HepG2 (cell line): Measurements from ENCODE around the gene ICAM2. TPM values are rescaled to one million over a fixed set of nuclear protein-coding genes. Genes with fewer than 3 reads are reported as not detected.

ENCODE experiments used
- ATRX ChIP-seq: sonication (generic); formaldehyde crosslinking; IDR thresholded peaks from 2 replicates; pipeline ENCODE4 v1.4.0; 2020; ENCODE audit warnings: missing genetic modification reagents, borderline replicate concordance
- CREM ChIP-seq, 2 experiments: sonication (generic) in 1 of 2; formaldehyde crosslinking in 1 of 2; IDR thresholded peaks; 2 replicates each; pipeline versions ENCODE4 v1.4.0 to v1.6.1; 2016 to 2020; ENCODE audit warnings: antibody characterized with exemption in 1 of 2, mild to moderate bottlenecking in 1 of 2, missing genetic modification reagents in 1 of 2
- ETV5 ChIP-seq: IDR thresholded peaks from 2 replicates; pipeline ENCODE4 v1.6.1; 2018; ENCODE audit warnings: missing biosample characterization, missing genetic modification reagents, inconsistent platforms, borderline replicate concordance
- LCORL ChIP-seq, 2 experiments: fragments of 450-650 bp in 1 of 2; sonication (generic) in 1 of 2; formaldehyde crosslinking in 1 of 2; IDR thresholded peaks; 2 replicates each; pipeline versions ENCODE4 v1.5.0 to v1.6.1; 2017 to 2020; ENCODE audit warnings: antibody characterized with exemption in 1 of 2, missing genetic modification reagents in 1 of 2
- RXRB ChIP-seq: IDR thresholded peaks from 2 replicates; pipeline ENCODE4 v1.6.1; 2016; ENCODE audit warnings: borderline replicate concordance, missing genetic modification reagents, missing compliant biosample characterization
- SMARCE1 ChIP-seq: fragments of 450-650 bp; IDR thresholded peaks from 2 replicates; pipeline ENCODE4 v1.6.1; 2017; ENCODE audit warnings: borderline replicate concordance
- SMC3 ChIP-seq: IDR thresholded peaks from 2 replicates; pipeline ENCODE4 v1.6.1; 2011; ENCODE audit warnings: low read length, improper control_type of control experiment
- STAG1 ChIP-seq: sonication (generic); formaldehyde crosslinking; IDR thresholded peaks from 2 replicates; pipeline ENCODE4 v1.4.0; 2020; ENCODE audit warnings: missing genetic modification reagents
- TEAD2 ChIP-seq: sonication (generic); formaldehyde crosslinking; IDR thresholded peaks from 2 replicates; pipeline ENCODE4 v1.9.0; 2021; ENCODE audit warnings: missing genetic modification reagents
- ZNF331 ChIP-seq: sonication (generic); formaldehyde crosslinking; IDR thresholded peaks from 2 replicates; pipeline ENCODE4 v1.4.0; 2020; ENCODE audit warnings: missing genetic modification reagents
- ZNF607 ChIP-seq: sonication (generic); formaldehyde crosslinking; IDR thresholded peaks from 2 replicates; pipeline ENCODE4 v1.5.1; 2020; ENCODE audit warnings: missing genetic modification reagents, mild to moderate bottlenecking, borderline replicate concordance
- ZSCAN21 ChIP-seq: sonication (generic); formaldehyde crosslinking; IDR thresholded peaks from 2 replicates; pipeline ENCODE4 v1.8.0; 2022; ENCODE audit warnings: mild to moderate bottlenecking, missing genetic modification reagents, moderate library complexity, borderline replicate concordance
- ZSCAN30 ChIP-seq: sonication (generic); formaldehyde crosslinking; IDR thresholded peaks from 2 replicates; pipeline ENCODE4 v1.5.0; 2020; ENCODE audit warnings: mild to moderate bottlenecking, missing genetic modification reagents
- polyA plus RNA-seq, 8 experiments: library from polyadenylated mRNA; depleted of rRNA in 3 of 8; stranded (reverse) in 7 of 8; unstranded in 1 of 8; fragments of >200 nt; fragmentation: Illumina TruSeq in 4 of 8; extraction: Trizol in 4 of 8; gene quantifications; 2 replicates each; pipeline versions ENCODE4 v1.2.1 to v1.2.3, GENCODE V29; 2011 to 2016; ENCODE audit warnings: low read depth in 4 of 8, missing spikeins in 1 of 8, mixed read lengths in 1 of 8; ENCODE audit not compliant: insufficient read depth in 1 of 8
- total RNA-seq, 5 experiments: library from RNA; depleted of rRNA; stranded (reverse); fragments of >200 nt; fragmentation: Illumina TruSeq; extraction: Trizol; gene quantifications; 2 replicates each; pipeline ENCODE4 v1.2.3, GENCODE V29; 2016; ENCODE audit warnings: low read depth in 1 of 5
- TF ChIP-seq, protein P1 (sequence below): sonication (generic); formaldehyde crosslinking; IDR thresholded peaks from 2 replicates; pipeline ENCODE4 v1.4.0; 2020; ENCODE audit warnings: missing genetic modification reagents
- TF ChIP-seq, protein P2 (sequence below): sonication (generic); formaldehyde crosslinking; conservative IDR thresholded peaks from 2 replicates; pipeline ENCODE4 v1.8.1; 2023; ENCODE audit warnings: missing genetic modification reagents
- TF ChIP-seq, protein P3 (sequence below): sonication (generic); formaldehyde crosslinking; IDR thresholded peaks from 2 replicates; pipeline ENCODE4 v1.5.0; 2020; ENCODE audit warnings: missing genetic modification reagents
- TF ChIP-seq, protein P4 (sequence below): sonication (generic); formaldehyde crosslinking; IDR thresholded peaks from 2 replicates; pipeline ENCODE4 v1.9.0; 2021; ENCODE audit warnings: missing genetic modification reagents, borderline replicate concordance

ICAM2 gene
- total and polyA plus RNA-seq, 2 of the 13 experiments (the other 11 are each of a cell fraction or from before 2014, with no cell fraction given) = 10.9 to 20.8 TPM

DNA sequence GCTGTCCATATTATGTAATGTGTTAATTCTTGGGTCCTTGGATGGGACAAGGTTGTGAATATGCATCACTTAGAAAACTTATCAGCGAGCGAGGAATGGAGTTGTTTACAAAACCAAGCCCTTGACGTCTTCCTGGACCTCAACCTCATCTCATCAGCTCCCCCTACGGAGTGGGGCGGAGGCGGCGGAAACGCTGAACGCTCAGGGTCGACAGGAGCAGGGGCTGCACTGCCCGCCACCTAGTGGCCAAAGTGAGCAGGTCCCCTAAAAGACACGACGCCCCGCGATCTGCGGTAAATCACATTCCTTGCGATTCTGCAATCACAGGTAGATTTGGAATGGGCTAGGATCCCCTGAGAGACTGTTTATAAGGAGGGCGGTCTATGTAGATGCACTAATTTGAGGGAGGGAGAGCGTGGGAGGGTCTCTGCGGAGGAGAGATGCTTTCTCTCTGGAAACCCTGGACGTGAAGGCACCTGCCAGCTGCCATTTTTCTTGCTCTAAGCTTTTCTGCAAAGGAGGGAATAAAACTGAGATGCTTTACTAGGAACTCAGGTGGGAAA is 5.4 kb upstream of the ICAM2 start (continued):
- TF ChIP-seq, protein P1, sequence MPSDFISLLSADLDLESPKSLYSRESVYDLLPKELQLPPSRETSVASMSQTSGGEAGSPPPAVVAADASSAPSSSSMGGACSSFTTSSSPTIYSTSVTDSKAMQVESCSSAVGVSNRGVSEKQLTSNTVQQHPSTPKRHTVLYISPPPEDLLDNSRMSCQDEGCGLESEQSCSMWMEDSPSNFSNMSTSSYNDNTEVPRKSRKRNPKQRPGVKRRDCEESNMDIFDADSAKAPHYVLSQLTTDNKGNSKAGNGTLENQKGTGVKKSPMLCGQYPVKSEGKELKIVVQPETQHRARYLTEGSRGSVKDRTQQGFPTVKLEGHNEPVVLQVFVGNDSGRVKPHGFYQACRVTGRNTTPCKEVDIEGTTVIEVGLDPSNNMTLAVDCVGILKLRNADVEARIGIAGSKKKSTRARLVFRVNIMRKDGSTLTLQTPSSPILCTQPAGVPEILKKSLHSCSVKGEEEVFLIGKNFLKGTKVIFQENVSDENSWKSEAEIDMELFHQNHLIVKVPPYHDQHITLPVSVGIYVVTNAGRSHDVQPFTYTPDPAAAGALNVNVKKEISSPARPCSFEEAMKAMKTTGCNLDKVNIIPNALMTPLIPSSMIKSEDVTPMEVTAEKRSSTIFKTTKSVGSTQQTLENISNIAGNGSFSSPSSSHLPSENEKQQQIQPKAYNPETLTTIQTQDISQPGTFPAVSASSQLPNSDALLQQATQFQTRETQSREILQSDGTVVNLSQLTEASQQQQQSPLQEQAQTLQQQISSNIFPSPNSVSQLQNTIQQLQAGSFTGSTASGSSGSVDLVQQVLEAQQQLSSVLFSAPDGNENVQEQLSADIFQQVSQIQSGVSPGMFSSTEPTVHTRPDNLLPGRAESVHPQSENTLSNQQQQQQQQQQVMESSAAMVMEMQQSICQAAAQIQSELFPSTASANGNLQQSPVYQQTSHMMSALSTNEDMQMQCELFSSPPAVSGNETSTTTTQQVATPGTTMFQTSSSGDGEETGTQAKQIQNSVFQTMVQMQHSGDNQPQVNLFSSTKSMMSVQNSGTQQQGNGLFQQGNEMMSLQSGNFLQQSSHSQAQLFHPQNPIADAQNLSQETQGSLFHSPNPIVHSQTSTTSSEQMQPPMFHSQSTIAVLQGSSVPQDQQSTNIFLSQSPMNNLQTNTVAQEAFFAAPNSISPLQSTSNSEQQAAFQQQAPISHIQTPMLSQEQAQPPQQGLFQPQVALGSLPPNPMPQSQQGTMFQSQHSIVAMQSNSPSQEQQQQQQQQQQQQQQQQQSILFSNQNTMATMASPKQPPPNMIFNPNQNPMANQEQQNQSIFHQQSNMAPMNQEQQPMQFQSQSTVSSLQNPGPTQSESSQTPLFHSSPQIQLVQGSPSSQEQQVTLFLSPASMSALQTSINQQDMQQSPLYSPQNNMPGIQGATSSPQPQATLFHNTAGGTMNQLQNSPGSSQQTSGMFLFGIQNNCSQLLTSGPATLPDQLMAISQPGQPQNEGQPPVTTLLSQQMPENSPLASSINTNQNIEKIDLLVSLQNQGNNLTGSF = no peak
- TF ChIP-seq SMARCE1 (no peak), ETV5 (peak; percentile 75), CREM (IDR thresholded peaks at IDR 0.05) (peak; percentile 28; the same call in 1 of the 2 replicates), CREM (CRISPR knock-in tag; IDR thresholded peaks at IDR 0.05) (no peak), ZNF607 (CRISPR knock-in tag) (no peak), LCORL (IDR thresholded peaks at IDR 0.05) (no peak), LCORL (CRISPR knock-in tag; IDR thresholded peaks at IDR 0.05) (no peak), STAG1 (CRISPR knock-in tag) (peak; percentile 80), SMC3 (peak; percentile 58), ATRX (no peak), TEAD2 (CRISPR knock-in tag) (no peak), RXRB (CRISPR knock-in tag) (peak; percentile 38; the same call in 1 of the 2 replicates), ZSCAN21 (CRISPR knock-in tag) (no peak), ZNF331 (CRISPR knock-in tag) (peak; percentile 74), ZSCAN30 (no peak)
- TF ChIP-seq, protein P2, sequence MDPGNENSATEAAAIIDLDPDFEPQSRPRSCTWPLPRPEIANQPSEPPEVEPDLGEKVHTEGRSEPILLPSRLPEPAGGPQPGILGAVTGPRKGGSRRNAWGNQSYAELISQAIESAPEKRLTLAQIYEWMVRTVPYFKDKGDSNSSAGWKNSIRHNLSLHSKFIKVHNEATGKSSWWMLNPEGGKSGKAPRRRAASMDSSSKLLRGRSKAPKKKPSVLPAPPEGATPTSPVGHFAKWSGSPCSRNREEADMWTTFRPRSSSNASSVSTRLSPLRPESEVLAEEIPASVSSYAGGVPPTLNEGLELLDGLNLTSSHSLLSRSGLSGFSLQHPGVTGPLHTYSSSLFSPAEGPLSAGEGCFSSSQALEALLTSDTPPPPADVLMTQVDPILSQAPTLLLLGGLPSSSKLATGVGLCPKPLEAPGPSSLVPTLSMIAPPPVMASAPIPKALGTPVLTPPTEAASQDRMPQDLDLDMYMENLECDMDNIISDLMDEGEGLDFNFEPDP (CRISPR knock-in tag) = no peak
- TF ChIP-seq, protein P3, sequence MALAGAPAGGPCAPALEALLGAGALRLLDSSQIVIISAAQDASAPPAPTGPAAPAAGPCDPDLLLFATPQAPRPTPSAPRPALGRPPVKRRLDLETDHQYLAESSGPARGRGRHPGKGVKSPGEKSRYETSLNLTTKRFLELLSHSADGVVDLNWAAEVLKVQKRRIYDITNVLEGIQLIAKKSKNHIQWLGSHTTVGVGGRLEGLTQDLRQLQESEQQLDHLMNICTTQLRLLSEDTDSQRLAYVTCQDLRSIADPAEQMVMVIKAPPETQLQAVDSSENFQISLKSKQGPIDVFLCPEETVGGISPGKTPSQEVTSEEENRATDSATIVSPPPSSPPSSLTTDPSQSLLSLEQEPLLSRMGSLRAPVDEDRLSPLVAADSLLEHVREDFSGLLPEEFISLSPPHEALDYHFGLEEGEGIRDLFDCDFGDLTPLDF (CRISPR knock-in tag) = no peak
- TF ChIP-seq, protein P4, sequence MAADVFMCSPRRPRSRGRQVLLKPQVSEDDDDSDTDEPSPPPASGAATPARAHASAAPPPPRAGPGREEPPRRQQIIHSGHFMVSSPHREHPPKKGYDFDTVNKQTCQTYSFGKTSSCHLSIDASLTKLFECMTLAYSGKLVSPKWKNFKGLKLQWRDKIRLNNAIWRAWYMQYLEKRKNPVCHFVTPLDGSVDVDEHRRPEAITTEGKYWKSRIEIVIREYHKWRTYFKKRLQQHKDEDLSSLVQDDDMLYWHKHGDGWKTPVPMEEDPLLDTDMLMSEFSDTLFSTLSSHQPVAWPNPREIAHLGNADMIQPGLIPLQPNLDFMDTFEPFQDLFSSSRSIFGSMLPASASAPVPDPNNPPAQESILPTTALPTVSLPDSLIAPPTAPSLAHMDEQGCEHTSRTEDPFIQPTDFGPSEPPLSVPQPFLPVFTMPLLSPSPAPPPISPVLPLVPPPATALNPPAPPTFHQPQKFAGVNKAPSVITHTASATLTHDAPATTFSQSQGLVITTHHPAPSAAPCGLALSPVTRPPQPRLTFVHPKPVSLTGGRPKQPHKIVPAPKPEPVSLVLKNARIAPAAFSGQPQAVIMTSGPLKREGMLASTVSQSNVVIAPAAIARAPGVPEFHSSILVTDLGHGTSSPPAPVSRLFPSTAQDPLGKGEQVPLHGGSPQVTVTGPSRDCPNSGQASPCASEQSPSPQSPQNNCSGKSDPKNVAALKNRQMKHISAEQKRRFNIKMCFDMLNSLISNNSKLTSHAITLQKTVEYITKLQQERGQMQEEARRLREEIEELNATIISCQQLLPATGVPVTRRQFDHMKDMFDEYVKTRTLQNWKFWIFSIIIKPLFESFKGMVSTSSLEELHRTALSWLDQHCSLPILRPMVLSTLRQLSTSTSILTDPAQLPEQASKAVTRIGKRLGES (CRISPR knock-in tag) = no peak
